ENCODE measurements around the gene CNOT3.
"Not testable (repeated sequence)": the region's sequence is repeated elsewhere in the genome, so short reads cannot be mapped to it uniquely, and the experiment has no call there.

The CNOT3 gene

DNA sequence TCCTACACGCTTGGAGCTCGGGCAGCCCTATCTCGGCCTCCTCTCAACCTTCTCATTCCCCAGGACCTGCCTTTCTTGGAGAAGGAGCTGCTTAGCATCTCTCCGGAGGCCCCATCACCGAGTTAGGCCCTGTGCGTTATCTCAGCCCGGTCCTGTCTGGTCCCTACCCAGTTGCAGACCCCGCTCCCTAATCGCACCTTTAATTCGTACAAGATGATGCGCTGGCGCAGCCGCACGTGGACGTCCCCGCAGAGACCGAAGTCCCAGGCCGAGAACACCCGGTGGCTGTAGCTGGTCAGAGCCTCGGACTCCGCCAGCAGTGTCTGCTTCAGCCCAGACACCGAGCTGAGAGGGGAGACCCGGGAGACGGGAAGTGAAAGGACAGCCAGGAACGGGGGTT lies 27.7 kb downstream of the CNOT3 start:
- DNase-seq (ENCODE audit: extremely low spot score) = no peak
- no peak for TF ChIP-seq SP1 (IDR thresholded peaks at IDR 0.05)
- no peak for TF ChIP-seq CTBP1 (IDR thresholded peaks at IDR 0.05; ENCODE audit: borderline replicate concordance)
- no peak for TF ChIP-seq ARNT (IDR thresholded peaks at IDR 0.05)
- no peak for TF ChIP-seq HDGF (IDR thresholded peaks at IDR 0.05; ENCODE audit: borderline replicate concordance)
- no peak for TF ChIP-seq L3MBTL2 (conservative IDR thresholded peaks at IDR 0.05)
- TF ChIP-seq, protein P1, sequence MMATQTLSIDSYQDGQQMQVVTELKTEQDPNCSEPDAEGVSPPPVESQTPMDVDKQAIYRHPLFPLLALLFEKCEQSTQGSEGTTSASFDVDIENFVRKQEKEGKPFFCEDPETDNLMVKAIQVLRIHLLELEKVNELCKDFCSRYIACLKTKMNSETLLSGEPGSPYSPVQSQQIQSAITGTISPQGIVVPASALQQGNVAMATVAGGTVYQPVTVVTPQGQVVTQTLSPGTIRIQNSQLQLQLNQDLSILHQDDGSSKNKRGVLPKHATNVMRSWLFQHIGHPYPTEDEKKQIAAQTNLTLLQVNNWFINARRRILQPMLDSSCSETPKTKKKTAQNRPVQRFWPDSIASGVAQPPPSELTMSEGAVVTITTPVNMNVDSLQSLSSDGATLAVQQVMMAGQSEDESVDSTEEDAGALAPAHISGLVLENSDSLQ (IDR thresholded peaks at IDR 0.05) = no peak
- ChIA-PET POLR2A (interaction anchor here (0.9 kb wide), 1 partner anchor 28 kb away, joined by 3 read pairs; no protein-coding TSS in a partner anchor), CTCF (no interaction called here)

- peak; percentile 89 for DNase-seq (ENCODE audit: extremely low spot score)
- CTCF ChIA-PET = no interaction called here
Observed at GRCh38 chr19:54168174-54168917, 30.8 kb downstream of the CNOT3 start.

DNA sequence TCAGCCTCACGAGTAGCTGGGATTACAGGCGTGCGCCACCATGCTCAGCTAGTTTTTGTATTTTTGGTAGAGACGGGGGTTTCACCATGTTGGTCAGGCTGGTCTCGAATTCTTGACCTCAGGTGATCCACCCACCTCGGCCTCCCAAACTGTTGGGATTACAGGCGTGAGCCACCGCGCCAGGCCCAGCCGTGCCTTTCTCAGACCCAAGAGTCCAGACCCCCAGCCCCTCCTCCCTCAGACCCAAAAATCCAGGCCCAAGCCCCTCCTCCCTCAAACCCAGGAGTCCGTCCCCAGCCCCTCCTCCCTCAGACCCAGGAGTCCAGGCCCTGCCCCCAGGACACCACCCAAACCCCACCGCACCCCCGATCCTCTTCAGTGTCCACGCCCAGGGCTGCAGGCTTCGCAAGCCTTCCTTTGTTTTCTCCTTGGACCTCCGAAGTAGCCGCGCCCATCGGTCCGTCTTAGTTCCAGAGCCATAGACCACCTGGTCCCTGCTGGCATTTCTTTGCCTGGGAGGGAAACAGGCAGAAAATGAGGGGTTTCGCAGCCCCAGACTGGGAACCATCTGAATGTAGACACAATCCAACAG lies 31.7 kb downstream of the CNOT3 start:
- ChIA-PET CTCF (interaction anchor here (0.6 kb wide), 1 partner anchor 249 kb away, joined by 4 read pairs; no protein-coding TSS in a partner anchor), POLR2A (interaction anchor here (1.2 kb wide), 1 partner anchor 19 kb away, joined by 3 read pairs; no protein-coding TSS in a partner anchor)

More at GRCh38 chr19:54168174-54168917, 30.8 kb downstream of the CNOT3 start:
- TF ChIP-seq ZNF384 (IDR thresholded peaks at IDR 0.05) = no peak
- TF ChIP-seq BHLHE40 (IDR thresholded peaks at IDR 0.05; ENCODE audit: borderline replicate concordance) = no peak
- no peak for TF ChIP-seq FOXK2 (IDR thresholded peaks at IDR 0.05)
- TF ChIP-seq L3MBTL2 (conservative IDR thresholded peaks at IDR 0.05) = no peak
- no peak for TF ChIP-seq TARDBP (IDR thresholded peaks at IDR 0.05)
- no peak for TF ChIP-seq SUZ12 (IDR thresholded peaks at IDR 0.05)
- TF ChIP-seq HDGF (IDR thresholded peaks at IDR 0.05; ENCODE audit: borderline replicate concordance) = no peak
- TF ChIP-seq FOXM1 (IDR thresholded peaks at IDR 0.05; ENCODE audit: borderline replicate concordance) = no peak
- no peak for TF ChIP-seq ARNT (IDR thresholded peaks at IDR 0.05)
- no peak for TF ChIP-seq ELF4 (IDR thresholded peaks at IDR 0.05)
- TF ChIP-seq, protein P1 (IDR thresholded peaks at IDR 0.05) = no peak
- no peak for TF ChIP-seq NFRKB (IDR thresholded peaks at IDR 0.05)
- no peak for TF ChIP-seq LEF1 (IDR thresholded peaks at IDR 0.05; ENCODE audit: borderline replicate concordance)
- no peak for TF ChIP-seq FOXA1 (IDR thresholded peaks at IDR 0.05)
- TF ChIP-seq SP1 (IDR thresholded peaks at IDR 0.05) = no peak
- no peak for TF ChIP-seq CTBP1 (IDR thresholded peaks at IDR 0.05; ENCODE audit: borderline replicate concordance)
- POLR2A ChIA-PET = no interaction called here

DNA sequence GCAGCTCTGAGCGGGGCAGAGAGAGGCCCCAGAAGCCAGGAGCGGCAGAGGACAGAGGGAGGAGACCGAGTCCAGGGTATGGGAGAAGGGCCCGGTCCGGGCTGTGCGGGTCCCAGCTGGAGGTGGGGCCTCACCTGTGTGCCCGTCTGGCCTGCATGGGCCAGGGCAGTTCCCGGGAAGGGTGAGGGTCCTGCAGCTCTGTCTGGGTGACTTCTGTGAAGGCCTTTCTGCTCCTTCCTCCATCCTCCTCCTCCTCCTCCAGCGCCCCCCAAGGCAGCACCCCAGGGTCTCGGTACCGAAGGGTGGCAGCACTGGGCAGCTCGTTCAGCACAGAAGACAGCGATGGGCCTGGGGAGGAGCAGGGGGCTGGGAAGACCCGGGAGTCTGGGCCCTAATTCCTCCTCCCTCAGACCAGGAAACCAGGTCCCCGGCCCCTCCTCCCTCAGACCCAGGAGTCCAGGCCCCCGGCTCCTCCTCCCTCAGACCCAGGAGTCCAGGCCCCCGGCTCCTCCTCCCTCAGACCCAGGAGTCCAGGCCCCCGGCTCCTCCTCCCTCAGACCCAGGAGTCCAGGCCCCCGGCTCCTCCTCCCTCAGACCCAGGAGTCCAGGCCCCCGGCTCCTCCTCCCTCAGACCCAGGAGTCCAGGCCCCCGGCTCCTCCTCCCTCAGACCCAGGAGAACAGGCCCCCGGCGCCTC lies 34.3 kb downstream of the CNOT3 start:
- DNase-seq (ENCODE audit: extremely low spot score); CTCF ChIA-PET: not testable (repeated sequence)
- POLR2A ChIA-PET = interaction anchor here (1.1 kb wide), 1 partner anchor 12 kb away, joined by 3 read pairs; no protein-coding TSS in a partner anchor

More for the DNA sequence above, 31.7 kb downstream of the CNOT3 start:
- DNase-seq (ENCODE audit: extremely low spot score) = no peak
- TF ChIP-seq FOXK2 (IDR thresholded peaks at IDR 0.05) (no peak), FOXM1 (IDR thresholded peaks at IDR 0.05; ENCODE audit: borderline replicate concordance) (no peak), HDGF (IDR thresholded peaks at IDR 0.05; ENCODE audit: borderline replicate concordance) (no peak), FOXA1 (IDR thresholded peaks at IDR 0.05) (no peak), L3MBTL2 (conservative IDR thresholded peaks at IDR 0.05) (no peak), TARDBP (IDR thresholded peaks at IDR 0.05) (no peak), ARNT (IDR thresholded peaks at IDR 0.05) (no peak), SP1 (IDR thresholded peaks at IDR 0.05) (no peak), SUZ12 (IDR thresholded peaks at IDR 0.05) (no peak), ELF4 (IDR thresholded peaks at IDR 0.05) (no peak), NFRKB (IDR thresholded peaks at IDR 0.05) (no peak), CTBP1 (IDR thresholded peaks at IDR 0.05; ENCODE audit: borderline replicate concordance) (no peak), ZNF384 (IDR thresholded peaks at IDR 0.05) (no peak), LEF1 (IDR thresholded peaks at IDR 0.05; ENCODE audit: borderline replicate concordance) (no peak), BHLHE40 (IDR thresholded peaks at IDR 0.05; ENCODE audit: borderline replicate concordance) (no peak)
- TF ChIP-seq, protein P1 (IDR thresholded peaks at IDR 0.05) = no peak

GRCh38 chr19:54172471-54173358 lies 35.2 kb downstream of the CNOT3 start, which contains the start of gene TMC4:
TMC4 (minus strand) TSS chr19:54173160; CDS start chr19:54173117, 43 bp downstream.
- DNase-seq (ENCODE audit: extremely low spot score) = no peak
- TF ChIP-seq ZNF384 (IDR thresholded peaks at IDR 0.05) (no peak), FOXM1 (IDR thresholded peaks at IDR 0.05; ENCODE audit: borderline replicate concordance) (no peak), BHLHE40 (IDR thresholded peaks at IDR 0.05; ENCODE audit: borderline replicate concordance) (no peak), FOXK2 (IDR thresholded peaks at IDR 0.05) (no peak), NFRKB (IDR thresholded peaks at IDR 0.05) (no peak), L3MBTL2 (conservative IDR thresholded peaks at IDR 0.05) (no peak), ARNT (IDR thresholded peaks at IDR 0.05) (no peak), CTBP1 (IDR thresholded peaks at IDR 0.05; ENCODE audit: borderline replicate concordance) (no peak), SUZ12 (IDR thresholded peaks at IDR 0.05) (no peak), SP1 (IDR thresholded peaks at IDR 0.05) (no peak), HDGF (IDR thresholded peaks at IDR 0.05; ENCODE audit: borderline replicate concordance) (no peak), ELF4 (IDR thresholded peaks at IDR 0.05) (no peak)
- TF ChIP-seq, protein P1 (IDR thresholded peaks at IDR 0.05) = no peak
- ChIA-PET CTCF (no interaction called here), POLR2A (interaction anchor here (0.7 to 1.7 kb wide), 3 partner anchors 16 to 29 kb away, joined by 3 to 11 read pairs (median 5); partner anchors contain the start of genes MBOAT7 and TSEN34)

All from HEK293T (cell line).